ENCODE results near the gene NRM.
"Not testable (repeated sequence)": the region's sequence is repeated elsewhere in the genome, so short reads cannot be mapped to it uniquely, and the experiment has no call there.

NRM gene

DNA sequence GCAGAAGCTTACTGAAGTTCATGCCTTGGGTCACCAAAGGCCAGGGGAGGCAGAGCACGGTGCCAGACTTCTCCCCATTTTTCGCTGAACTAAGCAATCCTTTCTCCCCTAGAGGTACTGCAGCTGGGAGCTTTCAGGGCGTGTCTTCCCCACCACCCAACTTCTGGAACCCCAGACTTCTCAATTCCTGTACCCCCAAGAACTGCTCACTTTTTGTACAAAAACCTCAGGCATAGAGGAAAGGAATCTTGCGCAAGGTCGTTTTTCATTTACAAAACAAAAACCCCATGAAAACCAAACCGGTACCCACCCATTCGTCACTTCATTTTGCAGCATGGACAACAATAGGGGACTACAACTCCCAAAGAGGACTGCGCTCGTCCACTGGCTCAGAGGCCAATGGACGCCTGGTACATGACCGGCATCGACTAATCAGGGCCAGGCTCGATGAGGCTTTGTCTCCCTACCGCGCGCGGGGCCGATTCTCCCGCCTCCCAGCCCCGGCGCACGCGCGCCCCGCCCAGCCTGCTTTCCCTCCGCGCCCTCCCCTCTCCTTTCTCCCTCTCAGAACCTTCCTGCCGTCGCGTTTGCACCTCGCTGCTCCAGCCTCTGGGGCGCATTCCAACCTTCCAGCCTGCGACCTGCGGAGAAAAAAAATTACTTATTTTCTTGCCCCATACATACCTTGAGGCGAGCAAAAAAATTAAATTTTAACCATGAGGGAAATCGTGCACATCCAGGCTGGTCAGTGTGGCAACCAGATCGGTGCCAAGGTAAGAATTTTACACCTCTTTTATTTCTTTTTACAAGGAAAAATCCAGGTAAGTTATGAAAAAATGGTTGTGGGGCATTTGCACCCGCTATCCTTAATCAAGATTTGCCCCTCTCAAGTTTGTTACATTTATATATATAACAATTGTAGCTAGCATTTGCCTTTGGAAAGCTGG lies 29.3 kb upstream of the NRM start, which contains the start of gene TUBB:
Gene TUBB (plus strand): TSS at position 562 of the 947 bp plus-strand sequence. CDS start 155 bp downstream, at position 717.
- H3K9me3 ChIP-seq: no peaks in the 10 kb centered on the region
- peaks cover 6% of the 10 kb centered on the region for H3K4me1 ChIP-seq
- peaks cover 3% of the 10 kb centered on the region for H3K27me3 ChIP-seq
- TF ChIP-seq, protein P1, sequence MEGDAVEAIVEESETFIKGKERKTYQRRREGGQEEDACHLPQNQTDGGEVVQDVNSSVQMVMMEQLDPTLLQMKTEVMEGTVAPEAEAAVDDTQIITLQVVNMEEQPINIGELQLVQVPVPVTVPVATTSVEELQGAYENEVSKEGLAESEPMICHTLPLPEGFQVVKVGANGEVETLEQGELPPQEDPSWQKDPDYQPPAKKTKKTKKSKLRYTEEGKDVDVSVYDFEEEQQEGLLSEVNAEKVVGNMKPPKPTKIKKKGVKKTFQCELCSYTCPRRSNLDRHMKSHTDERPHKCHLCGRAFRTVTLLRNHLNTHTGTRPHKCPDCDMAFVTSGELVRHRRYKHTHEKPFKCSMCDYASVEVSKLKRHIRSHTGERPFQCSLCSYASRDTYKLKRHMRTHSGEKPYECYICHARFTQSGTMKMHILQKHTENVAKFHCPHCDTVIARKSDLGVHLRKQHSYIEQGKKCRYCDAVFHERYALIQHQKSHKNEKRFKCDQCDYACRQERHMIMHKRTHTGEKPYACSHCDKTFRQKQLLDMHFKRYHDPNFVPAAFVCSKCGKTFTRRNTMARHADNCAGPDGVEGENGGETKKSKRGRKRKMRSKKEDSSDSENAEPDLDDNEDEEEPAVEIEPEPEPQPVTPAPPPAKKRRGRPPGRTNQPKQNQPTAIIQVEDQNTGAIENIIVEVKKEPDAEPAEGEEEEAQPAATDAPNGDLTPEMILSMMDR (IDR thresholded peaks at IDR 0.05; ENCODE audit: low read depth, low read length): no peak
- peak; percentile 98 for DNase-seq
- H3K4me3 ChIP-seq (ENCODE audit: low read depth, low read length): peak within 1 kb of the TSS; percentile 96
- peaks cover 46% of the 10 kb centered on the region for H3K36me3 ChIP-seq

DNA sequence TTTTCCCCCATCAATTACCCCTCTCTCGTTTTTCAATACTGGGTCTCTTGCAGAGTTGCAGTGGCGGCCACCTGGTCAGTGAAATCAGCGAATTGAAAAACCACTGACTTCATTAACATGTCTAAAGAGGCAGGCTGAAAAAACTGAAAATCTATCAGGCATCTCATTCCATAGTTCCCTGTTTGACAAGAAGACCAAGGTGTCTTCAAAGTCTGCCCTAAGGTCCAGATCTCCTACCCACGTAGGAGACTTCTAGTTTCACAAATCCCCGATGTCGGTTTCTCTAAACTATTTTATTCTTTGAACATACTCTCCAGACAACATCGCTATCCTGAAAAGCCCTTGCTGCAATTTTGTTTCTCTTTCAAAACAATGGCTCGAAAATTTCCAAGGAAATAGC lies 28.6 kb upstream of the NRM start:
- Histone ChIP-seq H3K9me3 (no peaks in the 10 kb centered on the region), H3K36me3 (peaks cover 39% of the 10 kb centered on the region), H3K4me1 (peaks cover 6% of the 10 kb centered on the region), H3K27me3 (peaks cover 3% of the 10 kb centered on the region), H3K4me3 (ENCODE audit: low read depth, low read length) (peak overlapping the region; percentile 96)
- TF ChIP-seq, protein P1 (IDR thresholded peaks at IDR 0.05; ENCODE audit: low read depth, low read length): no peak
- no peak for DNase-seq

DNA sequence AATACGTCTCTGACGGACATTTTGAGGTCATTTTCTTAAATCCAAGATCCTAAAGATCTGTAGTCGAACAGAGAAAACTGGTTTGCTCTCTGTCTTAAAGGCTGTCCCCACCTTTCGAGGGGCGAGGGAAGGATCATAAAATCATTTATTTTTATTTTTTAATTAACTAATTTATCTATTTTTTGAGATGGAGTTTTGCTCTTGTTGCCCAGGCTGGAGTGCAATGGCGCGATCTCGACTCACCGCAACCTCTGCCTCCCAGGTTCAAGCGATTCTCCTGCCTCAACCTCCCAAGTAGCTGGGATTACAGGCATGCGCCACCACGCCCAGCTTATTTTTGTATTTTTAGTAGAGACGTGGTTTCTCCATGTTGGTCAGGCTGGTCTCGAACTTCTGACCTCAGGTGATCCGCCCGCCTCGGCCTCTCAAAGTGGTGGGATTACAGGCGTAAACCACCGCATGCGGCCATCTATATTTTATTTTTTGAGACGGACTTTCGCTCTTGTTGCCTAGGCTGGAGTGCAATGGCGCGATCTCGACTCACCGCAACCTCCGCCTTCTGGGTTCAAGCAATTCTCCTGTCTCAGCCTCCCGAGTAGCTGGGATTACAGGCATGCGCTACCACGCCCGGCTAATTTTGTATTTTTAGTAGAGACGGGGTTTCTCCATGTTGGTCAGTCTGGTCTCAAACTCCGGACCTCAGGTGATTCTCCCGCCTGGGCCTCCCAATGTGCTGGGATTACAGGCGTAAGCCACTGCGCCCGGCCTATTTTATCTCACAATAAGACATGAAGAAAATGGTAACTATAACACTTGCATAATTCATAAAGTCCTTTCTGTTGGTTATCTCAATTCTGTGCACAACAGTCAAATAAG lies 27.3 kb upstream of the NRM start:
- Histone ChIP-seq H3K36me3 (peaks cover 34% of the 10 kb centered on the region), H3K4me3 (ENCODE audit: low read depth, low read length) (peak overlapping the region; percentile 75)
- not testable (repeated sequence) for H3K27me3 ChIP-seq, DNase-seq, H3K9me3 ChIP-seq, H3K4me1 ChIP-seq

DNA sequence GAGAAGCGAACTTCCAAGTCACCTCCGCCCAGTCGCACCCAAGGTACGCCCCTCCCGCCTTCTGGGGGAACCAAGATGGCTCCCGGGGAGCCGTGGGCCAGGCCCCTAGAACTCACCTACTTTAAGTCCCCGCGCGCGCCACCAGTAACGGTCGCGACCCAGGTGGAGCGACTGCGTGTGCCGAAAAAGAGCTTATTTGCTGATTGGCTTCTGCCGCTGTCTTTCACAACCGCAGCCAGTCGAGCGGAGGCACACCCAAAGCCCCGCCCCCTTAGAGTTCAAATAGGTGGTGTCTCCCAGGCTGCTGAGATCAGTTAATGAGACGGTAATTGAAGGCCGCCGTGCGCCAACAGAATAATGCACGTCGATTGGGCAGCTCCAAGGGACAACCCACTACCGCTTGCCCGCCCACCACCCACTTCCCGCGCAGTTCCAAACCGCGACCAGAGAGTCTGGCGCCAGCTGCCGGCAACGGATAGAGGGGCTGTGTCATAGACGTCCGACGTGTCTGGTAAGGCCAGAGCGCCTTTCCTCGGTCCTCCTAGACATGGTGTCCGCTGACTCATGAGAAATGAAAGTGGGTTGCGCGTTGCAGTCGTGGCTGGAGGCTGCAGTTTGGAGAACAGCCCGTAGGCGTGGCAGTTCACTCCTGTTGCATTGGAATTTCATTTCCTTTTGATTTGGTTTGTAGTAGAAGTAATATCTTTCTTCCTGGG lies 26.5 kb upstream of the NRM start, which contains the start of gene MDC1:
Gene MDC1 (minus strand): TSS at position 153 of the 716 bp plus-strand sequence. CDS start 2,106 bp downstream, outside the sequence.
- DNase-seq: peak; percentile 99
- no peaks in the 10 kb centered on the region for H3K9me3 ChIP-seq
- peak within 1 kb of the TSS; percentile 75 for H3K4me3 ChIP-seq (ENCODE audit: low read depth, low read length)
- peaks cover 34% of the 10 kb centered on the region for H3K36me3 ChIP-seq
- TF ChIP-seq, protein P1 (IDR thresholded peaks at IDR 0.05; ENCODE audit: low read depth, low read length): peak; percentile 40
- H3K4me1 ChIP-seq: no peaks in the 10 kb centered on the region; the same call in 1 of the 2 replicates
- H3K27me3 ChIP-seq: peaks cover 3% of the 10 kb centered on the region

DNA sequence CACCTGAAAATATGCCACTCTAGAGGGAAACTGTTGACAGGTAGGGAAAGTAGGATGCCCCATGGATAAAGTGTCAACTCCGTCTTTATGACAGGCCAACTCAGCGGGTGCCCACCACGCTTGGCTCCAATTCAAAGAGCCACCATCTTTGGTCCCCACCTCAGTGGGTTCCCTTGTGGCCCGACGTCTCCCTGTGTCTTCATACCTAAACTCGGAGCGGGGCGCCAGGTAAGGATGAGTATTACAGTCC lies 26.0 kb upstream of the NRM start:
- no peak for DNase-seq
- TF ChIP-seq, protein P1 (IDR thresholded peaks at IDR 0.05; ENCODE audit: low read depth, low read length): no peak
- H3K4me1 ChIP-seq: no peaks in the 10 kb centered on the region; the same call in 1 of the 2 replicates
- H3K36me3 ChIP-seq: peaks cover 34% of the 10 kb centered on the region
- no peaks in the 10 kb centered on the region for H3K9me3 ChIP-seq
- H3K27me3 ChIP-seq: peaks cover 3% of the 10 kb centered on the region
- H3K4me3 ChIP-seq (ENCODE audit: low read depth, low read length): peak overlapping the region; percentile 70

DNA sequence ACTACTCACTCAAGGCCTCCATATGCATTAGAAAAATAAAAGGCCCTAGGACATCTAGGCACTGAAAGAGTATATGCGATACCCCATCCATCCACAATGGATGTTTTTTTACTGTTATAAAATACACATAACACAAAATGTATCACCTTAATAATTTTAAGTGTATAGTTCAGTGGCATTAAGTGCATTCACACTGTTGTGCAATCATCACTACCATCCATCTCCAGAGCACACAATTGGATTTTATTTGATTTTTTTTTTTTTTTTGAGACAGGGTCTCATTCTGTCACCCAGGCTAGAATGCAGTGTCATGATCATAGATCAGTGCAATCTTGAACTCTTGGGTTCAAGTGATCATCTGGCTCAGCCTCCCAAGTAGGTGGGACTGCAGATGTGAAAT lies 23.5 kb upstream of the NRM start:
- DNase-seq: no peak
- Histone ChIP-seq H3K9me3 (no peaks in the 10 kb centered on the region), H3K4me3 (ENCODE audit: low read depth, low read length) (no peak overlapping the region), H3K4me1 (no peaks in the 10 kb centered on the region; the same call in 1 of the 2 replicates), H3K36me3 (peaks cover 45% of the 10 kb centered on the region), H3K27me3 (no peaks in the 10 kb centered on the region)
- TF ChIP-seq, protein P1 (IDR thresholded peaks at IDR 0.05; ENCODE audit: low read depth, low read length): no peak
